GM21360 (cell line): ENCODE measurements around the gene SLC7A10.

ENCODE experiments used
- ATAC-seq: cut with Tn5 transposase; IDR thresholded peaks from one replicate; pipeline ENCODE4 v1.9.1; 2021; ENCODE audit warnings: mild to moderate bottlenecking, moderate library complexity; ENCODE audit not compliant: unreplicated experiment

The SLC7A10 gene

GRCh38 chr19:33255781-33256180 lies 30.1 kb upstream of the SLC7A10 start:
- ATAC-seq = no peak

DNA sequence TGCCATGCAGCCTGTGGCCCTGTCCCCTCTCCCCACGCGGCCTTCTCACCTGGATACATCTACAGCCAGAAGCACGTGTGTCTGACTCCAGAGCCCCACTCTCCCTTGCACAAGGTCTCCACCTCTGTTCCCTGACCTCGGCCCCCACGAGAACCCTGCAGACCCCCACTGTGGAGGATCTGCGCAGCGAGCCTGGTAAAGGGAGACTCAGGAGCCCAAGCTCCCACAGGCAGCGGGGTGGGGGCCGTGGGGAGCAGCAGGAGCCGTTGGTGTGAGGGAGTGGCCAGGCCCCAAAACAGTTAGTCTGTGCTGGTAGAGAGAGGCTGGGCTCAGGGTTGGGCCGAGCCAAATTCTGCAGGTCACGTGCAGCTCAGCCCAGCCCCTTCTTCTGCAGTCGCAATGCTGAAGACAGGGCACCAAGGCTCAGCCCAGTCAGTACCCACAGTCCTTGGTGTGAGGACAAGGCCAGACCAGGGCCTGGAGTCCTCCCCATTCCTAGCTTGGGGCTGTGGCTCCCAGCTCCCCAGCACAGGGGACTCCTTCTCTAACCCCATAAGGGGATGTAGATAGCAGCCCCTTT lies 28.7 kb upstream of the SLC7A10 start:
- no peak for ATAC-seq

- ATAC-seq = no peak
These were observed 27.3 kb upstream of the SLC7A10 start for GRCh38 chr19:33252971-33253370.

- no peak for ATAC-seq
These were observed 26.8 kb upstream of the SLC7A10 start for GRCh38 chr19:33252418-33252962.

DNA sequence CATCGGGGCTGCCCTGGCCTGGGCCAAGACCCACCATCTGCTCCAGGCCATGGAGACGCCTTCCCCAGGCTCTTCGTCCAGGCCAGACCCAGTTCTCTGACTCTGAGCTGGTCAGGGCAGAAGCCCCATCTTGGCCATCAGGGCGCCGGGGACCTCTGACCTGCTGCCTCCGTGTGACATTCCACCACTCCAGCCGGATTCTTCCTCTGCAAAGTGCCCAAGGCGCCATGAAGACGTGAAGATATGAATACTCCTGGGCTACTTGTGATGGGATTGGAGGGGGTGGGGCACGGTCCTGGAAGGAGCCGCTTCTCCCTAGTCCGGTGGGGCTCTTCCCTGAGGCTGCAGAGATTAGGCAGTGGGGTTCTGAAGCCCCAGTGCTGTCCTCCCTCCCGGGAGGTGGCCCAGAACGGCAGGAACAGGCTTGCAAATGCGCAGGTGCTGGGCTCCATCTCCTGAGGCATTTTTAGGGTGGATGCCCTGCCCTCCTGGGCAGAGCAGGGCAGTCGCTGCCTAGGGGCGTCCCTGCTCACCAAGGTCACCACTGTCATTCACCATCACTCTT lies 26.0 kb upstream of the SLC7A10 start:
- no peak for ATAC-seq

DNA sequence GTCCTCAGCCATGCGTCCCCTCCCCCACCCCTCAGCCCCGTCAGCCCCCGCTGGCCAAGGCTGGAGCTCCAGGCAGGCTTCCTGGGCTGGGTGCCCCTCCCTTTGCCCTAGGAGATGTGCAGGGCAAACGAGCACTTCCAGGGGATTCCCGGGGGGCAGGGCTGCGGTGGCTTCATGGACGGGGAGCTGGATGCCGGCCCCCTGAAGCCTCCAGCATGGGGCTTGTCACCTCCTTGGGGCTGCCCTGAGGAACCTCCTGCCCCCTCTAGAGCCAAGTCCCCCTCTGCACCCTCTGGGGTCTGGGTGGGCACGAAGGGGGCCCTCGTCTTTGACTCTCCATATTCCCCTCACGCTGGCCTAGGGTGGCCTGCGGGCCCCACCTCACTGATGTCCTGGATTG lies 25.4 kb upstream of the SLC7A10 start:
- ATAC-seq = no peak

DNA sequence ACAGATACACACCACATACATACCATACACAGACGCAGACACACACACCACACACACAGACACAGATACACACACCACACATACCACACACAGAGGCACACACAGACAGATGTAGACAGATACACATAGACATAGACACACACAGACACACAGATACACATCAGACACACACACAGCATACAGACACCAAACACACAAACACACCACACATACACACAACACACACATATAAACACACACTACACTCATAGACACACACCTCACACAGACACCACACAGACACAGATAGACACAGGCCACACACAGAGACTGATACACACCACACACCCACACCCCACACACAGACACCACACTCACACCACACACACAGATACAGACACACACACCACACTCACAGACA lies 24.9 kb upstream of the SLC7A10 start:
- ATAC-seq = no peak

DNA sequence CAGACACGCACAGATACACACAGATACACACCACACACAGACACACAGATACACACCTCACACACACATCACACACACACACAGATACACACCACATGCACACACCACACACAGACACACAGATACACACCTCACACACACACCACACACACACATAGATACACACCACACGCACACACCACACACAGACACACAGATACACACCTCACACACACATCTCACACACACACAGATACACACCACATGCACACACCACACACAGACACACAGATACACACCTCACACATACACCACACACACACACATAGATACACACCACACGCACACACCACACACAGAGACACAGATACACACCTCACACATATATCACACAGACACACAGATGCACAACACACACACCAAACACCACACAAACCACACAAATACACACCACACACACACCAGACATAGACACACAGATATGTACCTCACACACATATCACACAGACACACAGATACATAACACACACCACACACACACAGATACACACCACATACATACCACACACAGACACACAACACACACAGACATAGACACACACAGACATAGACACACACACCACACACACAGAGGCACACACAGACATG lies 24.2 kb upstream of the SLC7A10 start:
- no peak for ATAC-seq

GRCh38 chr19:33248954-33249613 lies 23.4 kb upstream of the SLC7A10 start:
- no peak for ATAC-seq

GRCh38 chr19:33248553-33248953 lies 22.9 kb upstream of the SLC7A10 start:
- no peak for ATAC-seq

GRCh38 chr19:33248104-33248503 lies 22.5 kb upstream of the SLC7A10 start:
- ATAC-seq = no peak

GRCh38 chr19:33247441-33247819 lies 21.8 kb upstream of the SLC7A10 start:
- ATAC-seq = no peak

- ATAC-seq = no peak
These were observed 21.2 kb upstream of the SLC7A10 start for GRCh38 chr19:33246709-33247440.

GRCh38 chr19:33245948-33246708 lies 20.5 kb upstream of the SLC7A10 start:
- ATAC-seq = no peak

- ATAC-seq = no peak
These were observed 17.3 kb upstream of the SLC7A10 start for GRCh38 chr19:33242911-33243310.

DNA sequence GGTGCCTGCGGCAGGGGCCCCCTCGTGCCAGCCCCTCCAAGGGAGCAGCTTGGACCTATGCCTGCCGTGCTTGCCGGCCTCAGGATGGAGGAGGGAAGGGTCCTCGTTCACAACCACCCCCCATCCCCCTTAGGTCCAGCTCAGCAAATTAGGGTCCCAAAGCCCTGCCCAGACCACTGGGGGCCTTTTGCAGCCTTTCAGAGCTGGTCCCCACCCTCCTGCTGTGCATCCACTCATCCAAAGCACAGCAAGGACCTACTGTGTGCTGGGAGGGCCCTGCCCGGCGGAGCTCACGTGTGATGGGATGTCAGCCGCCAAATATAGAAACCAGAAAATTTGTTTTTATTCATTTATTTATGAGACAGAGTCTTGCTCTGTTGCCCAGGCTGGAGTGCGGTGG lies 16.5 kb upstream of the SLC7A10 start:
- ATAC-seq = no peak

DNA sequence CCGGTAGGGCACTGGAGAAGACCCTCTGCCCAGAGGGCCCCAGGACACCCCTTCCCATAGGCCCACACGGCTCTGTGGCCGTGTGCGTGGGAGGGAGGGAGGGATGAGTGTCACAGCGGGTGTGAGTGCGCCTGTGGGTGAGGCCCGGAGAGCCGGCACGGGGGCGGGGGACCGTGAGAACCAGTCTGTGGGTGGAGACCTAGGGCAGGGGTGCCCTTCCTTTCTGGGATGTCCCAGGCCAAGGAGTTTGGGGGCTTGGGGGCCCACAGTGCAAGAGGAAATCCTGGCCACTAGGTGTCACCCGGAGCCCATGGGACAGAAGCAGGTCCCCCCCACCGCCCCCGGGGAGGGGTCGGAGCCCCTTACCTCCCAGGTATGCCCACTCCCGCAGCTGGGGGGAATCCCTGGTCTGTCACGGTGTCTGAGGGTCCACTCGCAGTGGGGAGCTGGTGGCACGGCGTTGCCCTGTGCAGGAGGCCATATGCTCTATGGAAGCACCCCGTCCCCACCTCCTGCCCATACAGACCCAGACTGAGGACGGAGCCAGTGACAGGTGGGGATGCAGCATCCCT lies 16.0 kb upstream of the SLC7A10 start:
- no peak for ATAC-seq

- no peak for ATAC-seq
These were observed 15.5 kb upstream of the SLC7A10 start for GRCh38 chr19:33241091-33241529.

DNA sequence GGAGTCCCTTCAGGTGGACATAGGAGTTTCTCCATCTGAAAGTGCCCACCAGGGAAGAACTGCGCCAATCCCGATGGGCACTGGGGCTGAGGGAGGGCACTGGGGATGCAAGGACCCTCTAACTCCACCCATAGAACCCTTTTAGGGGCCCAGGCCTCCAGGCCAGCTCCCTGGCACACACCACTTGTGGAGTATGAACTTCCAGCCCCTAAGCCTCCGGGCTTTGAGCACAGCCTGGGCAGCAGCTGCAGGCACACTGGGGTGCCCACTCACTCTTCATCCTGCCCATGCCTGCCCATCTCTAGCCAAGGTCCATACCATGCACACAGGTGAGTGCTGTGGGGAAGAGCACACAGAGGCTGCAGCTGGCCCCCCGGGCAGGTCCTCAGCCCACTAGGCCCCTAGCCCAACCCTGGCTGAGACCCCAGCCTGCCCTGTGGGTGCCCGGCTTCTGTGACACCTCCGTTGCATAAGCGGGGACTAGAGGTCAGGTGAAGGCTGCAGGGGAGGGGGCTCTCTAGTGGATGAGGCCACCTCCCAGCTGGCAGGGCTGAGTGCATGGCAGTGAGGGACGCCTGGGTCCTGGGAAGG lies 14.6 kb upstream of the SLC7A10 start:
- no peak for ATAC-seq
